ENCODE results near the gene LDLRAD4.

LDLRAD4 gene

GRCh38 chr18:13309031-13309747 is 90.6 kb downstream of the LDLRAD4 start:
- DNase-seq (ENCODE audit: low read depth), result no peak

GRCh38 chr18:13309748-13310670 is 91.4 kb downstream of the LDLRAD4 start:
- DNase-seq (ENCODE audit: low read depth), result no peak

- no peak for DNase-seq (ENCODE audit: low read depth)
These were observed 92.6 kb downstream of the LDLRAD4 start for GRCh38 chr18:13311193-13311592.

- DNase-seq (ENCODE audit: low read depth), result no peak
These were observed 94.0 kb downstream of the LDLRAD4 start for GRCh38 chr18:13312515-13312914.

- DNase-seq (ENCODE audit: low read depth), result no peak
These were observed 94.6 kb downstream of the LDLRAD4 start for GRCh38 chr18:13313006-13313686.

GRCh38 chr18:13315000-13315399 is 96.4 kb downstream of the LDLRAD4 start:
- no peak for DNase-seq (ENCODE audit: low read depth)

- no peak for DNase-seq (ENCODE audit: low read depth)
These were observed 97.5 kb downstream of the LDLRAD4 start for GRCh38 chr18:13316063-13316462.

GRCh38 chr18:13317801-13318200 is 99.2 kb downstream of the LDLRAD4 start:
- DNase-seq (ENCODE audit: low read depth), result no peak

- no peak for DNase-seq (ENCODE audit: low read depth)
These were observed 100.4 kb downstream of the LDLRAD4 start for GRCh38 chr18:13318731-13319501.

- DNase-seq (ENCODE audit: low read depth), result no peak
These were observed 101.1 kb downstream of the LDLRAD4 start for GRCh38 chr18:13319629-13320028.

GRCh38 chr18:13320096-13320495 is 101.5 kb downstream of the LDLRAD4 start:
- no peak for DNase-seq (ENCODE audit: low read depth)

- no peak for DNase-seq (ENCODE audit: low read depth)
These were observed 102.4 kb downstream of the LDLRAD4 start for GRCh38 chr18:13320891-13321425.

- DNase-seq (ENCODE audit: low read depth), result no peak
These were observed 103.4 kb downstream of the LDLRAD4 start for GRCh38 chr18:13321923-13322322.

GRCh38 chr18:13323186-13323585 is 104.6 kb downstream of the LDLRAD4 start:
- no peak for DNase-seq (ENCODE audit: low read depth)

- no peak for DNase-seq (ENCODE audit: low read depth)
These were observed 106.3 kb downstream of the LDLRAD4 start for GRCh38 chr18:13324880-13325279.

GRCh38 chr18:13328213-13328612 is 109.7 kb downstream of the LDLRAD4 start:
- no peak for DNase-seq (ENCODE audit: low read depth)

- DNase-seq (ENCODE audit: low read depth), result no peak
These were observed 112.4 kb downstream of the LDLRAD4 start for GRCh38 chr18:13330996-13331395.

GRCh38 chr18:13331846-13332245 is 113.3 kb downstream of the LDLRAD4 start:
- no peak for DNase-seq (ENCODE audit: low read depth)

GRCh38 chr18:13332874-13333273 is 114.3 kb downstream of the LDLRAD4 start:
- DNase-seq (ENCODE audit: low read depth), result no peak

GRCh38 chr18:13335903-13336302 is 117.3 kb downstream of the LDLRAD4 start:
- DNase-seq (ENCODE audit: low read depth), result no peak

GRCh38 chr18:13336841-13337240 is 118.3 kb downstream of the LDLRAD4 start:
- no peak for DNase-seq (ENCODE audit: low read depth)

- DNase-seq (ENCODE audit: low read depth), result no peak
These were observed 118.8 kb downstream of the LDLRAD4 start for GRCh38 chr18:13337369-13337768.
